ENCODE results near the gene MCAT.

MCAT gene

GRCh38 chr22:43142880-43143562 lies at the start of gene MCAT:
TSS of gene MCAT (minus strand) at chr22:43143398. CDS start at chr22:43143348, 50 bp downstream.
- peak; percentile 94 for DNase-seq

GRCh38 chr22:43191831-43192230 lies 48.6 kb upstream of the MCAT start:
- DNase-seq: no peak

GRCh38 chr22:43188829-43189545 lies 45.8 kb upstream of the MCAT start:
- no peak for DNase-seq

GRCh38 chr22:43187171-43188099 lies 44.2 kb upstream of the MCAT start:
- peak; percentile 98 for DNase-seq

GRCh38 chr22:43186272-43187170 lies 43.3 kb upstream of the MCAT start, which contains the start of gene TTLL12:
TSS of gene TTLL12 (minus strand) at chr22:43187134. CDS start at chr22:43187069, 65 bp downstream.
- DNase-seq: peak; percentile 82

GRCh38 chr22:43185860-43186261 lies 42.7 kb upstream of the MCAT start:
- peak; percentile 75 for DNase-seq

- DNase-seq: no peak
Measured at GRCh38 chr22:43183496-43184277, 40.5 kb upstream of the MCAT start.

GRCh38 chr22:43182726-43183125 lies 39.5 kb upstream of the MCAT start:
- no peak for DNase-seq

- no peak for DNase-seq
Measured at GRCh38 chr22:43182118-43182517, 38.9 kb upstream of the MCAT start.

- no peak for DNase-seq
Measured at GRCh38 chr22:43181321-43182076, 38.3 kb upstream of the MCAT start.

- no peak for DNase-seq
Measured at GRCh38 chr22:43180670-43181069, 37.5 kb upstream of the MCAT start.

GRCh38 chr22:43179911-43180195 lies 36.7 kb upstream of the MCAT start:
- DNase-seq: no peak

- DNase-seq: no peak
Measured at GRCh38 chr22:43179146-43179910, 36.1 kb upstream of the MCAT start.

GRCh38 chr22:43177479-43177878 lies 34.3 kb upstream of the MCAT start:
- DNase-seq: peak; percentile 27

GRCh38 chr22:43176090-43176489 lies 32.9 kb upstream of the MCAT start:
- DNase-seq: no peak

- peak; percentile 16 for DNase-seq
Measured at GRCh38 chr22:43174941-43175531, 31.8 kb upstream of the MCAT start.

- DNase-seq: no peak
Measured at GRCh38 chr22:43173976-43174720, 30.9 kb upstream of the MCAT start.

- no peak for DNase-seq
Measured at GRCh38 chr22:43173566-43173965, 30.4 kb upstream of the MCAT start.

GRCh38 chr22:43172191-43172590 lies 29.0 kb upstream of the MCAT start:
- DNase-seq: no peak

Data from NCI-H69 (cell line).